GM12873 (cell line): Measurements from ENCODE around the gene ZNF80.

Experiments used
- CTCF ChIP-seq: IDR thresholded peaks from 2 replicates; pipeline ENCODE4 v1.5.1; 2012; ENCODE audit warnings: low read depth, mild to moderate bottlenecking, moderate library complexity, low read length, control low read depth; ENCODE audit not compliant: insufficient read depth; ENCODE audit errors: missing control alignments

ZNF80 gene

GRCh38 chr3:114213292-114213626 lies 24.1 kb downstream of the ZNF80 start:
- no peak for TF ChIP-seq CTCF

GRCh38 chr3:114212646-114213045 lies 24.7 kb downstream of the ZNF80 start:
- no peak for TF ChIP-seq CTCF

- TF ChIP-seq CTCF = no peak
These were observed 29.6 kb downstream of the ZNF80 start for GRCh38 chr3:114207768-114208167.

GRCh38 chr3:114206342-114206741 lies 31.0 kb downstream of the ZNF80 start:
- TF ChIP-seq CTCF = no peak

GRCh38 chr3:114205541-114205940 lies 31.8 kb downstream of the ZNF80 start:
- TF ChIP-seq CTCF = no peak

GRCh38 chr3:114194750-114195149 lies 42.6 kb downstream of the ZNF80 start:
- no peak for TF ChIP-seq CTCF

- no peak for TF ChIP-seq CTCF
These were observed 45.2 kb downstream of the ZNF80 start for GRCh38 chr3:114192136-114192535.

GRCh38 chr3:114186501-114186900 lies 50.9 kb downstream of the ZNF80 start:
- no peak for TF ChIP-seq CTCF
